Fibroblast of upper back skin (primary cell): Measurements from ENCODE around the gene FER.
"Not testable (repeated sequence)": the region's sequence is repeated elsewhere in the genome, so short reads cannot be mapped to it uniquely, and the experiment has no call there.

Source experiments
- DNase-seq: peaks from one replicate; pipeline ENCODE4 v3.0.0-alpha.2; 2013

Gene FER

GRCh38 chr5:108801301-108801700 is 53.6 kb downstream of the FER start:
- no peak for DNase-seq

GRCh38 chr5:108801776-108802175 is 54.1 kb downstream of the FER start:
- DNase-seq, result peak; percentile 94

- DNase-seq, result no peak
Measured at GRCh38 chr5:108810717-108811116, 63.0 kb downstream of the FER start.

GRCh38 chr5:108813673-108814072 is 66.0 kb downstream of the FER start:
- DNase-seq, result no peak

- DNase-seq, result no peak
Measured at GRCh38 chr5:108814551-108814950, 66.9 kb downstream of the FER start.

GRCh38 chr5:108818613-108819272 is 71.0 kb downstream of the FER start:
- peak; percentile 59 for DNase-seq

GRCh38 chr5:108820983-108821382 is 73.3 kb downstream of the FER start:
- DNase-seq, result no peak

GRCh38 chr5:108822211-108822947 is 74.7 kb downstream of the FER start:
- DNase-seq, result no peak

GRCh38 chr5:108827131-108827530 is 79.4 kb downstream of the FER start:
- DNase-seq, result no peak

- no peak for DNase-seq
Measured at GRCh38 chr5:108830705-108831276, 83.1 kb downstream of the FER start.

GRCh38 chr5:108836492-108836891 is 88.8 kb downstream of the FER start:
- DNase-seq, result no peak

GRCh38 chr5:108842260-108842941 is 94.7 kb downstream of the FER start:
- DNase-seq, result not testable (repeated sequence)

GRCh38 chr5:108851129-108851528 is 103.4 kb downstream of the FER start:
- not testable (repeated sequence) for DNase-seq

GRCh38 chr5:108857905-108858304 is 110.2 kb downstream of the FER start:
- DNase-seq, result no peak

GRCh38 chr5:108858959-108859358 is 111.3 kb downstream of the FER start:
- DNase-seq, result peak; percentile 7

- no peak for DNase-seq
Measured at GRCh38 chr5:108862211-108862610, 114.5 kb downstream of the FER start.

GRCh38 chr5:108866097-108866496 is 118.4 kb downstream of the FER start:
- not testable (repeated sequence) for DNase-seq

- no peak for DNase-seq
Measured at GRCh38 chr5:108867656-108868055, 120.0 kb downstream of the FER start.

- DNase-seq, result no peak
Measured at GRCh38 chr5:108869066-108869465, 121.4 kb downstream of the FER start.

GRCh38 chr5:108876451-108876850 is 128.8 kb downstream of the FER start:
- no peak for DNase-seq

- no peak for DNase-seq
Measured at GRCh38 chr5:108878756-108879155, 131.1 kb downstream of the FER start.

- DNase-seq, result no peak
Measured at GRCh38 chr5:108881133-108881532, 133.4 kb downstream of the FER start.

GRCh38 chr5:108884736-108885135 is 137.0 kb downstream of the FER start:
- peak; percentile 42 for DNase-seq

- no peak for DNase-seq
Measured at GRCh38 chr5:108898257-108898656, 150.6 kb downstream of the FER start.
